HCT116 (cell line): ENCODE measurements around the gene ARMH1. TPM values are rescaled to one million over a fixed set of nuclear protein-coding genes. Genes with fewer than 3 reads are reported as not detected.

Experiments
- ATAC-seq: fragments of 200-7000 bp; cut with Tn5 transposase; 2 replicates; pipeline ENCODE4 v1.9.1; 2020; ENCODE audit warnings: mild to moderate bottlenecking, moderate library complexity
- BruUV-seq: library from RNA; stranded (reverse); fragments of 400-500 nt; replicated peaks from 2 replicates; lab custom pipeline; 2021; lab: Mats Ljungman, UMichigan
- CTCF ChIA-PET: fragments of 300-600 bp; sonication (Branson Sonifier 250); formaldehyde crosslinking; loops from one replicate; lab custom pipeline; 2021; ENCODE audit warnings: antibody characterized with exemption; lab: Charles Lee
- POLR2A ChIA-PET: fragments of 300-600, 350-600 bp; sonication (Branson Sonifier 250); formaldehyde crosslinking; loops from one replicate; lab custom pipeline; 2021; ENCODE audit warnings: antibody characterized with exemption; lab: Charles Lee
- RAD21 ChIA-PET, 2 experiments: fragments of 300-600 bp; sonication (Branson Sonifier 250); formaldehyde crosslinking; loops; one replicate each; lab custom pipeline; 2023; ENCODE audit warnings: low total read pairs in 2 of 2; ENCODE audit not compliant: uncharacterized antibody in 2 of 2, unreplicated experiment in 2 of 2, low non-redundant PET in 1 of 2; lab: Charles Lee
- DNase-seq: peaks from one replicate; pipeline ENCODE4 v3.0.0-alpha.2; 2010; ENCODE audit warnings: low read depth, low spot score
- H2AFZ ChIP-seq: fragments of 200-600 bp; shearing (Covaris generic), sonication (generic); 2 replicates; pipeline ENCODE4 v1.6.1; 2017; ENCODE audit warnings: low read depth, mixed run types, mixed read lengths, antibody characterized with exemption, low read length; ENCODE audit not compliant: poor library complexity, severe bottlenecking
- H3K27ac ChIP-seq: 2 replicates; pipeline ENCODE4 v1.5.1; 2012; ENCODE audit warnings: low read depth, low read length
- H3K27me3 ChIP-seq: fragments of 200-600 bp; sonication (generic); 2 replicates; pipeline ENCODE4 v1.6.1; 2016; ENCODE audit warnings: mixed run types, low read length, mixed read lengths; ENCODE audit not compliant: insufficient read depth
- H3K36me3 ChIP-seq, 2 experiments: fragments of 200-500 bp in 1 of 2; fragments of 200-600 bp in 1 of 2; sonication (Bioruptor generic) in 1 of 2; sonication (generic) in 1 of 2; 2 replicates each; pipeline versions ENCODE4 v1.5.1 to v1.6.1; 2014 to 2016; ENCODE audit warnings: low read length in 2 of 2, inconsistent platforms in 1 of 2, mixed read lengths in 1 of 2, mixed run types in 1 of 2; ENCODE audit not compliant: insufficient read depth in 2 of 2, control insufficient read depth in 1 of 2
- H3K4me1 ChIP-seq, 2 experiments: fragments of 200-600 bp in 1 of 2; sonication (generic) in 1 of 2; 2 replicates each; pipeline versions ENCODE4 v1.5.1 to v1.6.1; 2012 to 2017; ENCODE audit warnings: low read length in 2 of 2, inconsistent platforms in 1 of 2, mild to moderate bottlenecking in 1 of 2, mixed read lengths in 1 of 2, mixed run types in 1 of 2, moderate library complexity in 1 of 2; ENCODE audit not compliant: insufficient read depth in 2 of 2, control insufficient read depth in 1 of 2
- H3K4me2 ChIP-seq: fragments of 200-600 bp; sonication (generic); 2 replicates; pipeline ENCODE4 v1.6.1; 2017; ENCODE audit warnings: mixed run types, low read length, mixed read lengths
- H3K4me3 ChIP-seq, 2 experiments: fragments of 200-600 bp in 1 of 2; sonication (generic) in 1 of 2; replicated peaks in 1 of 2; 2 replicates each; pipeline ENCODE4 v1.5.1; 2011 to 2016; ENCODE audit warnings: low read length in 2 of 2, control low read depth in 1 of 2, low read depth in 1 of 2, mild to moderate bottlenecking in 1 of 2, mixed read lengths in 1 of 2, mixed run types in 1 of 2
- H3K79me2 ChIP-seq: fragments of 200-600 bp; sonication (generic); 2 replicates; pipeline ENCODE4 v1.6.1; 2017; ENCODE audit warnings: mild to moderate bottlenecking, mixed run types, low read length, moderate library complexity, mixed read lengths; ENCODE audit not compliant: insufficient read depth
- H3K9ac ChIP-seq: fragments of 200-600 bp; sonication (generic); 2 replicates; pipeline ENCODE4 v1.6.1; 2016; ENCODE audit warnings: low read length, mixed read lengths
- H3K9me2 ChIP-seq: fragments of 200-600 bp; sonication (generic), shearing (Covaris generic); 2 replicates; pipeline ENCODE4 v1.6.1; 2017; ENCODE audit warnings: mixed run types, mild to moderate bottlenecking, moderate library complexity; ENCODE audit not compliant: insufficient read depth
- H3K9me3 ChIP-seq, 2 experiments: fragments of 200-500 bp in 1 of 2; fragments of 200-600 bp in 1 of 2; sonication (Bioruptor generic) in 1 of 2; sonication (generic) in 1 of 2; 2 replicates each; pipeline ENCODE4 v1.6.1; 2014 to 2017; ENCODE audit warnings: low read length in 2 of 2, mixed read lengths in 2 of 2, inconsistent platforms in 1 of 2, low read depth in 1 of 2, mild to moderate bottlenecking in 1 of 2, mixed run types in 1 of 2, moderate library complexity in 1 of 2; ENCODE audit not compliant: control insufficient read depth in 1 of 2, insufficient read depth in 1 of 2
- H4K20me1 ChIP-seq: fragments of 200-600 bp; sonication (generic), shearing (Covaris generic); 2 replicates; pipeline ENCODE4 v1.6.1; 2017; ENCODE audit warnings: mixed run types, mild to moderate bottlenecking, moderate library complexity; ENCODE audit not compliant: insufficient read depth
- CEBPB ChIP-seq: IDR thresholded peaks from 2 replicates; pipeline ENCODE4 v1.6.1; 2012; ENCODE audit warnings: low read depth
- FOSL1 ChIP-seq: IDR thresholded peaks from 2 replicates; pipeline ENCODE4 v1.6.1; 2012; ENCODE audit warnings: low read depth
- JUND ChIP-seq: IDR thresholded peaks from 2 replicates; pipeline ENCODE4 v1.6.1; 2012
- POLR2AphosphoS5 ChIP-seq: IDR thresholded peaks from 2 replicates; pipeline ENCODE4 v1.6.1; 2011; ENCODE audit warnings: mild to moderate bottlenecking, low read depth, low read length, moderate library complexity
- SP1 ChIP-seq: IDR thresholded peaks from 2 replicates; pipeline ENCODE4 v1.6.1; 2012; ENCODE audit warnings: low read depth
- SRF ChIP-seq: IDR thresholded peaks from 2 replicates; pipeline ENCODE4 v1.6.1; 2012; ENCODE audit warnings: low read depth
- TCF7L2 ChIP-seq: IDR thresholded peaks from 2 replicates; pipeline ENCODE4 v1.7.0; 2011; ENCODE audit warnings: borderline replicate concordance, inconsistent platforms; ENCODE audit not compliant: insufficient read depth, insufficient read length; ENCODE audit errors: extremely low read depth
- YY1 ChIP-seq: IDR thresholded peaks from 2 replicates; pipeline ENCODE4 v1.6.1; 2011; ENCODE audit warnings: low read length, low read depth, moderate library complexity, mild to moderate bottlenecking; ENCODE audit not compliant: insufficient replicate concordance; ENCODE audit errors: extremely low read depth
- ZNF274 ChIP-seq: fragments of 200-500 bp; sonication (Bioruptor generic); IDR thresholded peaks from 2 replicates; pipeline ENCODE4 v1.6.1; 2014; ENCODE audit warnings: mild to moderate bottlenecking, low read depth, low read length, inconsistent platforms
- intact Hi-C: fragments of 100-400 bp; cut with micrococcal nuclease; formaldehyde crosslinking; loops from 2 replicates; pipeline ENCODE4 v1.10.0; 2022
- total RNA-seq: library from RNA; stranded (reverse); gene quantifications from one replicate; pipeline ENCODE4 v1.2.1, GENCODE V29; 2021; ENCODE audit not compliant: unreplicated experiment
- TF ChIP-seq, protein P1 (sequence below): IDR thresholded peaks from 2 replicates; pipeline ENCODE4 v1.6.1; 2011; ENCODE audit warnings: mild to moderate bottlenecking, low read length, moderate library complexity; ENCODE audit not compliant: insufficient replicate concordance; ENCODE audit errors: extremely low read depth
- TF ChIP-seq, protein P2 (sequence below): IDR thresholded peaks from 2 replicates; pipeline ENCODE4 v1.6.1; 2012

Gene ARMH1
- total RNA-seq, 1 experiment from 2014 or later = 3.2 TPM

DNA sequence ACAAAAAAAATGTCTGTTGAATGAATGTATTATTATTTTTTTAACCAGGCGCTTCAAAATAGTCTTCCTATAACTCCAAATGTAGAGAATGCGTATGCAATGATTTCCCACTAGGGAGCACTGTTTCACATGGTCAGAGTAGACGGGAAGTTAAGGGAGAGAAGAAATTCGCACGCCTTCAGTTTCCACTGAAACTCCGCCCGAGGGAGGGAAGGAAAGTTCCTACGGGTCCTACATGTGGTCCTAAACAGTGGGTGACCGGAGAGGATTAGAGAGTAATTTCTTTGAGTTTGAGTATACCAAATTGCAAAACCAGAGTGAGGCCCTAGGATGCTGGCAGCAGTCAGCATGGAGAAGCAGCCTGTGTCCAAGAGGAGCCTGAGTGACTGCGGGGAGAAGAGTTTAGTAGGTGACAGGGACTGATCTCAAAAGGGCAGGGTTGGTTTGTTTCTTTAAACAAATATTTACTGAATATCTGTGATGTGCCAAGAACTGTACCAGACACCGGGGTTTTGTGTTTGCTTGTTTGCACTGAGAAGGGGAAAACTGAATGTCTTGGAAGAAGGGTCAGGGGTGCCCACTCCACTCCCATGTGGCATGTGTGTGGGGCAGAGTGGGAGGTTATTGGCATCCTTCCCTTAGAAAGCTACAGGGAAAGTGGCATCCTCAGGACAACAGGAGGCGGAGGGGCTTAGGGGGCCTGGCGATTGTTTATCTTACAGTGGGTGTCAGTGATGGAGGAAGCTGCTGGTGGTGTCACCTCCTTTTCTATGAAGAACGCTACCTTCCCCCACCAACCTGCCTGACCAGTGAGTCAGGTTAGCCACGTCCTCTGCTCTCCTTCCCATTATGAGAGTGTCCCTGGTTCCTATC, 33.7 kb downstream of the ARMH1 start (continued):
- TF ChIP-seq CEBPB (no peak), SRF (no peak), YY1 (no peak), TCF7L2 (no peak)

DNA sequence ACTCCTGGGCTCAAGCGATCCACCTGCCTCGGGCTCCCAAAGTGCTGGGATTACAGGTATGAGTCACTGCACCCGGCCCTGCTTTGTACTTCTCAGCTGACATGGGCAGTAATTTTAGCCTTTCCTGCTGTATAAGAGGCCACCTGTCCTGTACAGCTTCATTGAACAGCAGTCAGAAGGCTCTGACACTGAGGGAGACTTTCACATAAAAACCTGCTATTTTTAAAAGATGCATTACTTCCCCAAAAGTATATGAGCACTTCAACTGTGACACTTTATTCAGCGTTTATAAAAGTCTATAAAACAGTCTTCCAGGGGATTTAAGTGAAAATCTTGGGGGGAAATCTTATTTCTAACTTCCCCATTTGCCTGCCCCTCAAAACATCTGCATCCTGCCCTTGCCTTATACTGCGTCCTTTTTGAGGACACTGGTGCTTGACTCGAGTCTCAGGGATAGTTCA, 38.8 kb downstream of the ARMH1 start:
- ATAC-seq (peak; percentile 77), DNase-seq (no peak)
- no peak overlapping the region for H3K27ac ChIP-seq
- ChIA-PET RAD21 (no interaction called here), POLR2A (interaction anchor here (1.9 to 3.2 kb wide), 2 partner anchors 8 to 106 kb away, joined by 4 to 52 read pairs; no protein-coding TSS in a partner anchor), CTCF (interaction anchor here (0.9 kb wide), 1 partner anchor 61 kb away, joined by 3 read pairs; no protein-coding TSS in a partner anchor)
- H3K36me3 ChIP-seq = no peaks in the 10 kb centered on the region
- no peaks in the 10 kb centered on the region for H4K20me1 ChIP-seq
- 0 out of 2 replicates have a peak, but pooled peaks cover 4% of the 10 kb centered on the region for H3K27me3 ChIP-seq
- no peaks in the 10 kb centered on the region for H3K9me3 ChIP-seq
- no peak overlapping the region for H2AFZ ChIP-seq
- intact Hi-C loops = no loop called here
- peak overlapping the region; percentile 61 for H3K4me2 ChIP-seq
- peaks cover 19 to 29% of the 10 kb centered on the region in 2 experiments for H3K4me1 ChIP-seq
- H3K4me3 ChIP-seq = no peak overlapping the region
- H3K79me2 ChIP-seq = no peaks in the 10 kb centered on the region
- BruUV-seq = no TSS peak
- TF ChIP-seq, protein P1, sequence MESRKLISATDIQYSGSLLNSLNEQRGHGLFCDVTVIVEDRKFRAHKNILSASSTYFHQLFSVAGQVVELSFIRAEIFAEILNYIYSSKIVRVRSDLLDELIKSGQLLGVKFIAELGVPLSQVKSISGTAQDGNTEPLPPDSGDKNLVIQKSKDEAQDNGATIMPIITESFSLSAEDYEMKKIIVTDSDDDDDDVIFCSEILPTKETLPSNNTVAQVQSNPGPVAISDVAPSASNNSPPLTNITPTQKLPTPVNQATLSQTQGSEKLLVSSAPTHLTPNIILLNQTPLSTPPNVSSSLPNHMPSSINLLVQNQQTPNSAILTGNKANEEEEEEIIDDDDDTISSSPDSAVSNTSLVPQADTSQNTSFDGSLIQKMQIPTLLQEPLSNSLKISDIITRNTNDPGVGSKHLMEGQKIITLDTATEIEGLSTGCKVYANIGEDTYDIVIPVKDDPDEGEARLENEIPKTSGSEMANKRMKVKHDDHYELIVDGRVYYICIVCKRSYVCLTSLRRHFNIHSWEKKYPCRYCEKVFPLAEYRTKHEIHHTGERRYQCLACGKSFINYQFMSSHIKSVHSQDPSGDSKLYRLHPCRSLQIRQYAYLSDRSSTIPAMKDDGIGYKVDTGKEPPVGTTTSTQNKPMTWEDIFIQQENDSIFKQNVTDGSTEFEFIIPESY = no peak
- TF ChIP-seq JUND (peak; percentile 80), ZNF274 (no peak), TCF7L2 (peak; percentile 85), FOSL1 (peak; percentile 76), SP1 (peak; percentile 26; the same call in 1 of the 2 replicates), POLR2AphosphoS5 (peak; percentile 14; the same call in 1 of the 2 replicates)
- TF ChIP-seq, protein P2, sequence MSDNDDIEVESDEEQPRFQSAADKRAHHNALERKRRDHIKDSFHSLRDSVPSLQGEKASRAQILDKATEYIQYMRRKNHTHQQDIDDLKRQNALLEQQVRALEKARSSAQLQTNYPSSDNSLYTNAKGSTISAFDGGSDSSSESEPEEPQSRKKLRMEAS = peak; percentile 33; the same call in 1 of the 2 replicates
- no peak overlapping the region for H3K9ac ChIP-seq
- no peaks in the 10 kb centered on the region for H3K9me2 ChIP-seq
